A549 (cell line): ENCODE data around the gene IRF8. TPM values are rescaled to one million over a fixed set of nuclear protein-coding genes. Genes with fewer than 3 reads are reported as not detected.
"Not testable (repeated sequence)": the region's sequence is repeated elsewhere in the genome, so short reads cannot be mapped to it uniquely, and the experiment has no call there.

ENCODE experiments used
- ATAC-seq, 2 experiments: fragments of 200-7000 bp in 1 of 2; fragments of >200 bp in 1 of 2; cut with Nextera tagmentation in 1 of 2; cut with Tn5 transposase in 1 of 2; 3 replicates each; pipeline versions ENCODE4 v1.8.0 to v1.9.1; 2018 to 2020; ENCODE audit warnings: mild to moderate bottlenecking in 1 of 2, moderate library complexity in 1 of 2
- CTCF ChIA-PET: fragments of 300-600 bp; sonication (Branson Sonifier 250); formaldehyde crosslinking; extraction: SDS; loops from one replicate; lab custom pipeline; 2021; ENCODE audit warnings: antibody characterized with exemption, inconsistent platforms; lab: Yijun Ruan, JAX
- POLR2A ChIA-PET: fragments of 350-600 bp; formaldehyde crosslinking; extraction: SDS; loops from one replicate; lab custom pipeline; 2021; ENCODE audit warnings: antibody characterized with exemption, inconsistent platforms; lab: Yijun Ruan, JAX
- DNase-seq, 2 experiments: peaks; one replicate each; pipeline versions ENCODE4 v3.0.0 to v3.0.0-alpha.2; 2011 to 2016; ENCODE audit warnings: low read depth in 1 of 2, low spot score in 1 of 2
- FAIRE-seq: peaks from 2 replicates; lab custom pipeline; 2011; peaks lifted over from hg19 to GRCh38; lab: Jason Lieb, UNC
- H3K27ac ChIP-seq, 2 experiments: fragments of >200 bp; sonication (Bioruptor Twin); formaldehyde crosslinking; 3 replicates each; pipeline ENCODE4 v1.5.1; 2016 to 2017
- H3K4me1 ChIP-seq: fragments of >200 bp; sonication (Bioruptor Twin); formaldehyde crosslinking; 3 replicates; pipeline ENCODE4 v1.6.1; 2016
- H3K4me2 ChIP-seq: fragments of >200 bp; sonication (Bioruptor Twin); formaldehyde crosslinking; 3 replicates; pipeline ENCODE4 v1.6.1; 2016
- H3K4me3 ChIP-seq: fragments of >200 bp; sonication (Bioruptor Twin); formaldehyde crosslinking; 3 replicates; pipeline ENCODE4 v1.5.1; 2016
- H3K9me3 ChIP-seq: fragments of >200 bp; sonication (Bioruptor Twin); formaldehyde crosslinking; 3 replicates; pipeline ENCODE4 v1.6.1; 2016
- CBX2 ChIP-seq: fragments of 200-600 bp; sonication (generic); IDR thresholded peaks from 2 replicates; pipeline ENCODE4 v1.6.1; 2016; ENCODE audit warnings: low read depth, mild to moderate bottlenecking, borderline replicate concordance
- CBX8 ChIP-seq: fragments of 200-600 bp; sonication (generic); IDR thresholded peaks from 2 replicates; pipeline ENCODE4 v1.6.1; 2016
- CHD4 ChIP-seq: fragments of 200-600 bp; sonication (generic); IDR thresholded peaks from 2 replicates; pipeline ENCODE4 v1.6.1; 2016; ENCODE audit warnings: antibody characterized with exemption, mild to moderate bottlenecking, borderline replicate concordance
- EHF ChIP-seq: fragments of 250-450 bp; sonication (Bioruptor Pico); IDR thresholded peaks from 2 replicates; pipeline ENCODE4 v1.5.0; 2020; ENCODE audit warnings: mild to moderate bottlenecking
- ELK1 ChIP-seq: fragments of 150-350 bp; IDR thresholded peaks from 2 replicates; pipeline ENCODE4 v1.6.1; 2014; ENCODE audit warnings: low read depth, mild to moderate bottlenecking, low read length
- ESRRA ChIP-seq: fragments of 150-350 bp; IDR thresholded peaks from 2 replicates; pipeline ENCODE4 v1.6.1; 2014; ENCODE audit warnings: mild to moderate bottlenecking, low read length, borderline replicate concordance
- FOSB ChIP-seq: fragments of 250-450 bp; sonication (Bioruptor Pico); IDR thresholded peaks from 2 replicates; pipeline ENCODE4 v1.5.0; 2020; ENCODE audit warnings: mild to moderate bottlenecking, moderate library complexity
- FOXS1 ChIP-seq: fragments of 250-450 bp; sonication (Bioruptor Pico); IDR thresholded peaks from 2 replicates; pipeline ENCODE4 v1.5.0; 2020; ENCODE audit warnings: mild to moderate bottlenecking, moderate library complexity
- GATA3 ChIP-seq: IDR thresholded peaks from 2 replicates; pipeline ENCODE4 v1.6.1; 2012; ENCODE audit warnings: borderline replicate concordance
- HOXB5 ChIP-seq: fragments of 250-450 bp; sonication (Bioruptor Pico); IDR thresholded peaks from 2 replicates; pipeline ENCODE4 v1.5.0; 2020; ENCODE audit warnings: mild to moderate bottlenecking, moderate library complexity
- JUNB ChIP-seq: fragments of >200 bp; sonication (Bioruptor Twin); formaldehyde crosslinking; IDR thresholded peaks from 2 replicates; pipeline ENCODE4 v1.6.1; 2016
- KDM1A ChIP-seq: fragments of 200-600 bp; sonication (generic); IDR thresholded peaks from 2 replicates; pipeline ENCODE4 v1.6.1; 2016; ENCODE audit warnings: low read depth, mild to moderate bottlenecking
- MAFK ChIP-seq: fragments of 450-650 bp; IDR thresholded peaks from 2 replicates; pipeline ENCODE4 v1.6.1; 2014; ENCODE audit not compliant: partially characterized antibody
- NPAS2 ChIP-seq: fragments of 250-450 bp; sonication (Bioruptor Pico); IDR thresholded peaks from 2 replicates; pipeline ENCODE4 v1.8.0; 2022; ENCODE audit warnings: mild to moderate bottlenecking, moderate library complexity, borderline replicate concordance
- RAD21 ChIP-seq, 2 experiments: fragments of >200 bp in 1 of 2; sonication (Bioruptor Twin) in 1 of 2; formaldehyde crosslinking in 1 of 2; IDR thresholded peaks in 1 of 2; conservative IDR thresholded peaks in 1 of 2; 2 replicates in 1 of 2; 3 replicates in 1 of 2; pipeline ENCODE4 v1.6.1; 2012 to 2018; ENCODE audit warnings: inconsistent platforms in 1 of 2
- RARB ChIP-seq: fragments of 250-450 bp; sonication (Bioruptor Pico); IDR thresholded peaks from 2 replicates; pipeline ENCODE4 v1.8.0; 2021; ENCODE audit warnings: mild to moderate bottlenecking, moderate library complexity
- TFCP2L1 ChIP-seq: fragments of 250-450 bp; sonication (Bioruptor Pico); IDR thresholded peaks from 2 replicates; pipeline ENCODE4 v1.5.0; 2021; ENCODE audit warnings: mild to moderate bottlenecking
- ZNF302 ChIP-seq: fragments of 250-450 bp; sonication (Bioruptor Pico); IDR thresholded peaks from 2 replicates; pipeline ENCODE4 v1.9.0; 2021; ENCODE audit warnings: inconsistent platforms, mild to moderate bottlenecking, moderate library complexity
- WGBS: methylation state at CpG from one replicate; pipeline ENCODE4 v1.1.6; 2017; ENCODE audit errors: missing lambda C conversion rate; 5-methylcytosine and 5-hydroxymethylcytosine counted together
- polyA plus RNA-seq, 4 experiments: library from polyadenylated mRNA; depleted of rRNA in 3 of 4; stranded (reverse); fragments of >200 nt; fragmentation: RNase III in 1 of 4; extraction: RNeasy Plus Mini Kit Qiagen cat#74134 plus additional on column Dnase treatment in 1 of 4; gene quantifications; 2 replicates in 3 of 4; 3 replicates in 1 of 4; pipeline ENCODE4 v1.2.3, GENCODE V29; 2011 to 2017
- TF ChIP-seq, protein P1 (sequence below): IDR thresholded peaks from 2 replicates; pipeline ENCODE4 v1.6.1; 2012; ENCODE audit warnings: low read depth, borderline replicate concordance
- TF ChIP-seq, protein P2 (sequence below): fragments of 250-450 bp; sonication (Bioruptor Pico); IDR thresholded peaks from 2 replicates; pipeline ENCODE4 v1.5.0; 2020; ENCODE audit warnings: low read depth, mild to moderate bottlenecking, moderate library complexity

Gene IRF8
- polyA plus RNA-seq, 2 of the 4 experiments (the other 2 are of a cell fraction): 0.16 to 0.18 TPM

GRCh38 chr16:85941863-85942644 is 43.1 kb downstream of the IRF8 start:
- ChIA-PET POLR2A (no interaction called here), CTCF (interaction anchor here (0.7 to 2.6 kb wide), 3 partner anchors 120 to 549 kb away, joined by 3 to 10 read pairs (median 8); no protein-coding TSS in a partner anchor)
- H3K27ac ChIP-seq: no peak overlapping the region
- no peak overlapping the region for H3K4me2 ChIP-seq
- FAIRE-seq (no peak), ATAC-seq (no peak), DNase-seq (no peak)
- peak; percentile 9 for TF ChIP-seq MAFK
- no peak for TF ChIP-seq GATA3
- H3K9me3 ChIP-seq: peaks cover 4% of the 10 kb centered on the region; the same call in 2 of the 3 replicates
- WGBS: 53% methylated on average over 14 of the region's 14 CpGs
- no peak overlapping the region for H3K4me3 ChIP-seq
- peaks cover 10% of the 10 kb centered on the region for H3K4me1 ChIP-seq

DNA sequence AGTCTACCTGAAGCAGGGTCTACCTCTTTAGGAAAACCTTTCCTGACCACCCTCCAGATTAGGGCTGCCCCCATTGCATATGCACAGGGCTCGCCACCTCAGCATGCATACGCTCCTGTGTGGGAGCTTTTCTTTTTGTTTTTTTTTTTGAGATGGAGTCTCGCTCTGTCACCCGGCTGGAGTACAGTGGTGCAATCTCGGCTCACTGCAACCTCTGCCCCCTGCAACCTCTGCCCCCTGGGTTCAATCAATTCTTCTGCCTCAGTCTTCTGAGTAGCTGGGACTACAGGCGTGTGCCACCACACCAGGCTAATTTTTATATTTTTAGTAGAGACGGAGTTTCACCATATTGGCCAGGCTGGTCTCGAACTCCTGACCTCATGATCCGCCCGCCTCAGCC is 43.7 kb downstream of the IRF8 start:
- H3K9me3 ChIP-seq, H3K4me3 ChIP-seq, FAIRE-seq, ATAC-seq, POLR2A ChIA-PET, DNase-seq, H3K4me2 ChIP-seq, H3K27ac ChIP-seq: not testable (repeated sequence)
- H3K4me1 ChIP-seq: peaks cover 10% of the 10 kb centered on the region
- CTCF ChIA-PET: interaction anchor here (2.2 kb wide), 1 partner anchor 121 kb away, joined by 10 read pairs; no protein-coding TSS in a partner anchor
- 53% methylated on average over 10 of the region's 10 CpGs for WGBS

- POLR2A ChIA-PET: no interaction called here
- H3K4me1 ChIP-seq: peaks cover 10% of the 10 kb centered on the region
Observed at GRCh38 chr16:85943711-85944110, 44.7 kb downstream of the IRF8 start.

More at GRCh38 chr16:85943711-85944110, 44.7 kb downstream of the IRF8 start:
- Histone ChIP-seq H3K4me2 (no peak overlapping the region), H3K4me3 (no peak overlapping the region), H3K9me3 (peaks cover 4% of the 10 kb centered on the region; the same call in 1 of the 3 replicates), H3K27ac (no peak overlapping the region)
- TF ChIP-seq KDM1A: no peak
- TF ChIP-seq FOSB: no peak
- TF ChIP-seq CHD4: no peak
- TF ChIP-seq RAD21 (conservative IDR thresholded peaks at IDR 0.05 in 1 of 2, IDR thresholded peaks at IDR 0.05 in 1 of 2): no peak
- TF ChIP-seq RARB (CRISPR knock-in tag): no peak
- no peak for TF ChIP-seq NPAS2 (CRISPR knock-in tag)
- no peak for TF ChIP-seq EHF (CRISPR knock-in tag)
- no peak for TF ChIP-seq ELK1
- TF ChIP-seq, protein P1, sequence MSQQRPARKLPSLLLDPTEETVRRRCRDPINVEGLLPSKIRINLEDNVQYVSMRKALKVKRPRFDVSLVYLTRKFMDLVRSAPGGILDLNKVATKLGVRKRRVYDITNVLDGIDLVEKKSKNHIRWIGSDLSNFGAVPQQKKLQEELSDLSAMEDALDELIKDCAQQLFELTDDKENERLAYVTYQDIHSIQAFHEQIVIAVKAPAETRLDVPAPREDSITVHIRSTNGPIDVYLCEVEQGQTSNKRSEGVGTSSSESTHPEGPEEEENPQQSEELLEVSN: no peak
- no peak for TF ChIP-seq CBX2
- TF ChIP-seq CBX8: no peak
- TF ChIP-seq JUNB: no peak
- TF ChIP-seq ESRRA: no peak
- TF ChIP-seq TFCP2L1 (CRISPR knock-in tag): no peak
- TF ChIP-seq, protein P2, sequence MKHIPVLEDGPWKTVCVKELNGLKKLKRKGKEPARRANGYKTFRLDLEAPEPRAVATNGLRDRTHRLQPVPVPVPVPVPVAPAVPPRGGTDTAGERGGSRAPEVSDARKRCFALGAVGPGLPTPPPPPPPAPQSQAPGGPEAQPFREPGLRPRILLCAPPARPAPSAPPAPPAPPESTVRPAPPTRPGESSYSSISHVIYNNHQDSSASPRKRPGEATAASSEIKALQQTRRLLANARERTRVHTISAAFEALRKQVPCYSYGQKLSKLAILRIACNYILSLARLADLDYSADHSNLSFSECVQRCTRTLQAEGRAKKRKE: no peak
- no peak for TF ChIP-seq HOXB5 (CRISPR knock-in tag)
- TF ChIP-seq FOXS1 (CRISPR knock-in tag): no peak
- no peak for TF ChIP-seq ZNF302 (CRISPR knock-in tag)
- CTCF ChIA-PET: interaction anchor here (1.1 to 2.2 kb wide), 3 partner anchors 10 to 122 kb away, joined by 4 to 10 read pairs (median 6); no protein-coding TSS in a partner anchor
- FAIRE-seq (no peak), DNase-seq (no peak), ATAC-seq (no peak)
- 0% methylated on average over 2 of the region's 2 CpGs for WGBS
